Activated CD4-positive, alpha-beta T cell treated with anti-CD3 and anti-CD28 coated beads for 1 hour (primary cell): Measurements from ENCODE around the gene PARP4.
"Not testable (repeated sequence)": the region's sequence is repeated elsewhere in the genome, so short reads cannot be mapped to it uniquely, and the experiment has no call there.

Source experiments
- DNase-seq: peaks from one replicate; pipeline ENCODE4 v3.0.0-alpha.2; 2020

PARP4 gene

DNA sequence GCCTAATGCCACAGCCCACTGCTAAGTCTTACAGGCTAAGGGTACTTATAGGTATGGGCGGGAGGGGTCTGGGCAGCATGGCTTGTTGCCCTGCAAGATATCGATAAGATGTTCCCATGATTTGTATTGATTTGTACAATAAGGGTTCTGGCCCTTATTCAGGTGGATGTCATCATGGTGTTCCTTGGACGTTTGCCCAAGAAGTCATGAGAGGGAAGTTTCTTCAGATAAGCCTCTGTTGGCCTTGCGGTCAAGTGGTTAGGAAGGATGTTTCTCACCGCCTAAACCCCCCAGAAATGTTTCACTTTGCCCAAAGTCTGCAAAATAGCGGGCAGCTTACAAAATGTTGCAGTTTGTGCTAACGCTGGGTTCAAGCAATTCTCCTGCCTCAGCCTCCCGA is 7.3 kb downstream of the PARP4 start:
- DNase-seq, result no peak

GRCh38 chr13:24503379-24503696 is 9.2 kb downstream of the PARP4 start:
- DNase-seq, result no peak

- DNase-seq, result no peak
These were observed 9.8 kb downstream of the PARP4 start for GRCh38 chr13:24502533-24503378.

- DNase-seq, result no peak
These were observed 11.6 kb downstream of the PARP4 start for GRCh38 chr13:24500977-24501376.

- DNase-seq, result no peak
These were observed 14.8 kb downstream of the PARP4 start for GRCh38 chr13:24497742-24498141.

- DNase-seq, result not testable (repeated sequence)
These were observed 16.3 kb downstream of the PARP4 start for GRCh38 chr13:24496295-24496694.

DNA sequence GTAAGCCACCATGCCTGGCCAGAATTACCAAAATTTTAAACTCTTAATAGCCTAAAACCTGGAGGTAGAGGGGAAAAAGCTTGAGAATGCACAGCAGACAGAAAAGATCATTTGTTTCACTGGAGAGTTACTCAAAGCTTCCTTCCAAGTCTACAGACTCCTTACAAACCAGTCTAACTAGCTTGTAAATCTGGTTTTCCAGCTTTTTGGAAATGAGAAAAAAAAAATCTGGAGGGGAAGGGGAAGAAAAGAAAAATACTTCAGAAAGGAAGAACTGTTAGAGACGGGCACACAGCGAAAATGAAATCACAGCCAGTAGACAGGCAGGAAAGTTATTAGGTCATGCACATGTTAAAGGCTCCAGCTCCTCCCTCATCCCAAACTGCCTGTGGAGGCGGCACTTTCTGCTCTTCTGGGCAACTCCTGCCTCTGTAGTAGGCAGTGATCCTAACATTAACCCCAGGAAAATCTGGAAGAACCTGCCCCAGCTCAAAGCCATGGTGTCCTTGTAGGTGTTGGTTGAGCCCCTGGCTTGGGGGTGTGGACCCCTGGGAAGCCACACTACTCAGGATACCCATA is 17.3 kb downstream of the PARP4 start:
- no peak for DNase-seq

GRCh38 chr13:24493356-24493755 is 19.2 kb downstream of the PARP4 start:
- no peak for DNase-seq

DNA sequence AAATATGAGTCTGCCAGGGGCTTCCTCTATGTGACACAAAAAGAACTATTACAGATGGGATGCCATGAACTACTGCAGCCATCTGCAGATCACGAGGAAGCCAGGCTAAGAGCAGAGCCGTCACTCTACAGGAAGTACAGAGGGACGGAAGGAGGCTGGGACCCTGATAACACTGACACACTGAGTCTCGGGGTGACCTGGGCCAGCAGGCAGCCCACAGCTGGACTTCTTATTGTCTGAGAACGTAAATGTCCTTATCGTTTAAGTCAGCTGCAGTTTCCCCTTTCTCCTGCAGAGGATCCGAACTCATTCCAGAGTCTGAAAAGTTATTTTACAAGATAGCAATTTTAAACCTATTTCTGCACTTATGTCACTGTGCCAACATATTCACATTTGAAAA is 20.7 kb downstream of the PARP4 start:
- DNase-seq, result no peak

GRCh38 chr13:24489721-24490120 is 22.9 kb downstream of the PARP4 start:
- DNase-seq, result no peak

DNA sequence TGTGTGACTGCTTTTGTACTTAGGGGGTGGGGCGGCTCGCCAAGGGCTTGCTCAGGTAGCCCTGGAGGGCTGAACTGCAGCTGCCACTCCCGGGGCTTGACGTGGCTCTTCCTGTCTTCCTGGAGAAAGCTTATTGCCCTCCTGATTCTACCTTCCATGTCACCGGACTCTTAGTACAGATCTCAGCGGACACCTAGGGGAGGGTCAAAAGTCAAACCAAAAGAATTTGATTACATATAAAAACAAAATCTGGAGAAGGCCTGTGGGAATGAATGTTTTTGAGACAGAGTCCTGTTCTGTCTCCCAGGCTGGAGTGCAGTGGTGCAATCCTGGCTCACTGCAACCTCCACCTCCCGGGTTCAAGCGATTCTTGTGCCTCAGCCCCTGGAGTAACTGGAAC is 24.5 kb downstream of the PARP4 start:
- not testable (repeated sequence) for DNase-seq

- DNase-seq, result not testable (repeated sequence)
These were observed 26.4 kb downstream of the PARP4 start for GRCh38 chr13:24486017-24486657.

GRCh38 chr13:24473686-24474085 is 38.9 kb downstream of the PARP4 start:
- DNase-seq, result no peak

DNA sequence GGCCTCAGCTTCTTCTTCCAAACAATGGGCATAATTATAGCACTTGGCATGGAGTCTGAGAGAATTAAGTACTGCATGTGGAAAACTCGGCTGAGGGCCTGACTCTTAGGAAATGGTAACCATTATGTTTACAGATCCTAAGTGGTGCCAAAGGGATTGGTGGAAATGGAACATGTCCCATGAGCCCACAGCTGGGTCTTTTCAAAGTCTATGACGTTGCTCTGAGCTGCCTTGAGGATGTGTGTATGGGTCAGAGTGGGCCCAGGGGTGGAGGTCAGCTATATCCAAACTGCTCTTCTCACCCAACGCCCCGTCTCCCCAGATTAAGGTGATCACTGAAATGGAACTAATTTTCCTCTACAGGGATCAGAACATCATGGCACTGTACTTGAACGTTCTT is 40.4 kb downstream of the PARP4 start:
- DNase-seq, result not testable (repeated sequence)

DNA sequence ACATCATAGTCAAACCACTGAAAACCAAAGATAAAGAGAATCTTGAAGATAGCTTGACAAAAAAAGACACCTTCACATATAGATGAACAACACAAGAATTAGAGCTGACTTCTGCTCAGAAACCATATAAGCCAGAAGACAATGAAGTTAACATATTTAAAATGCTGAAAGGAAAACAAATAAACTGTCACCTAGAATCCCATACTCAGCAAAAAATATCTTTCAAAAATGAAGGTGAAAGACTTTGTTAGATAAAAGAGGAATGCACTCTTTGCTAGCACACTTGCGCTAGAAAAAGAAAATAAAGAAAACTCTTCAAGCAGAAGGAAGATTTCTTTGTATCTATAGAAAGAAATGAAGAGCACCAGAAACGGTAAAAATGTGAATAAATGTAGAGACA is 49.5 kb downstream of the PARP4 start:
- DNase-seq, result no peak

DNA sequence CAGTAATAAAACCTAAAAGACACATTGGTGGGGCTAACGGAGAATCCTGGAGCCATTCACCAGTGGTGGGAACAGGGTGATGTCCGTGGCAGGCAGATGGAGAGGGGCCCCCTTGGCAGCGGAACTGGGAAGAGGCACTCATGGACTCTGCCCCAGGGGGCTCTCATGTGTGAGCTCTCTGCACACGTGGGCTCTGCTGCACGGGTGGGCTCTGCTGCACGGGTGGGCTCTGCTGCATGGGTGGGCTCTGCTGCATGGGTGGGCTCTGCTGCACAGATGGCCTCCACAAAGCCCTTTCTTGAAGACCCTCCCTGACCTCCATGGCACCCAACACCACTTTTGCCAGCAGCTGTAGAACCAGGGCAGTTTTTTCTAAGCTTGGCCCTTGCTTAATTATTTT is 52.3 kb downstream of the PARP4 start:
- no peak for DNase-seq

DNA sequence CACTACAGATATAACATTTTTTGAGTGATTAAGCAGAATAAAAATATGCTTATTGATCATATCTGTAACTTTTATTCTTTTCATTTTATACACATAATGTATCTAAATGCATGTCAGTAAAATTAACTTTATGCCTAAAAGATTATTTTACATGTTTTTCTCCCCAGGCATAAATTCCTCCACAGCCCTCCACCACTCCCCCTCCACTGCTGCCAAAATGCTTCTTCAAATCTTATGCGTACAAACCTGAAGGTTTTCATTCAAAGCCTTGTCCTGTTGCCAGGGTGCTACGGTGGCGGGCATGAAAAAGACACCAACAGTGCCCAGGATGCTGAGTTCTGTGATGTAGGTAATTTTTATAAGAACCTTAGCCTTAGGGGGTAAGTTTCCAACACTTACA is 52.9 kb downstream of the PARP4 start:
- DNase-seq, result no peak

DNA sequence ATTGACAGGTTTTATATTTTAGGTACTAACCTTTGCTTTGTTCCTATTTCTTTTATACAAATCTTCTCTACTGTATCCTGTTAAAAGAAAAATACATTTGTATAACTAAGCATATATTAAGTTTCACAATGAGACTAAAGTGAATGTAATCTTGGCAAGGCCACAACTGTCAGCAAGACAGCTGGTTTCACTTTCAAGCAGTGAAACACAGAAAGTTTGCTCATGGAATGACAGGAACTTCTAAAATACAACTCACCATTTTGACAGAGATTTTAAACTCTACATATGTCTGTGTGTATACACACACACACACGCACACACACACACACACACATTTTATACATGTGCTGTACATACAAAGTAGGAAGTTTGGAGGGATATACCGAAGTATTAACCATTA is 53.3 kb downstream of the PARP4 start:
- DNase-seq, result no peak

GRCh38 chr13:24458736-24459135 is 53.8 kb downstream of the PARP4 start:
- no peak for DNase-seq

- DNase-seq, result no peak
These were observed 56.2 kb downstream of the PARP4 start for GRCh38 chr13:24456396-24456795.

- DNase-seq, result no peak
These were observed 58.5 kb downstream of the PARP4 start for GRCh38 chr13:24454056-24454455.

GRCh38 chr13:24452044-24452443 is 60.5 kb downstream of the PARP4 start:
- DNase-seq, result no peak

GRCh38 chr13:24450530-24450929 is 62.0 kb downstream of the PARP4 start:
- no peak for DNase-seq

DNA sequence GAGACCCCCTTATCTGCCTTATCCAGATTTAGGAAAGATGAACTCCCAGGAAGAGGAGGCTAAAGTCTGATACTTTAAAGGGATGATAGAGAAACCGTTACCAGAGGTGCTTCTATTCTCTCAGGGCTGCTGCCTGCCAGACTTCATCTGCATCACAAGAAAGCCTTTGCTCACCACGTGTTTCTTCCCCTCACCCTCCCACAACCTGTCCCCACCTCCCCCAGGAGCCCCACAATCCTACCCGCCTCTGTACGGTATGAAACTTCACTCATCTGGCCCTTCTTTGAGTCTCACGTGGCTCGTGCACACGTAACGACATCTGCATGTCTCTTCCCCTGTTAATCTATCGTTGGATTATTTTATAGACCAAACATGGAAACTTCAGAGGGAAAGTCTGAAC is 67.7 kb downstream of the PARP4 start:
- DNase-seq, result not testable (repeated sequence)
